Measurements from ENCODE around the gene ELOVL7. TPM values are rescaled to one million over a fixed set of nuclear protein-coding genes. Genes with fewer than 3 reads are reported as not detected.

Gene ELOVL7
- total and polyA plus RNA-seq, 2 donors (not counting 3 experiments of a cell fraction or from before 2014, with no cell fraction given), result 0.01 to 0.09 TPM

- Histone ChIP-seq H3K36me3 (ENCODE audit: control insufficient read depth in 2 of 2, extremely low read depth in 1 of 2, insufficient read depth in 2 of 2, low read length in 2 of 2) (no peaks in the 10 kb centered on the region), H3K4me1 (ENCODE audit: control insufficient read depth, extremely low read depth, insufficient read depth, low read length) (no peaks in the 10 kb centered on the region), H3K9me3 (replicated peaks; ENCODE audit: control insufficient read depth, insufficient read depth, low read length) (no peaks in the 10 kb centered on the region), H3K4me3 (replicated peaks in 1 of 3; ENCODE audit: insufficient read depth in 1 of 3, low read depth in 1 of 3, low read length in 3 of 3) (no peak overlapping the region), H2AFZ (ENCODE audit: low read depth, low read length) (no peak overlapping the region), H3K9ac (replicated peaks; ENCODE audit: extremely low read depth, insufficient read depth, low read length) (no peak overlapping the region), H3K27me3 (ENCODE audit: control insufficient read depth in 2 of 2, insufficient read depth in 2 of 2, low read length in 2 of 2) (peaks cover 0 to 2% of the 10 kb centered on the region in 2 experiments), H3K9me1 (replicated peaks; ENCODE audit: control insufficient read depth, extremely low read depth, insufficient read depth, low read length) (no peaks in the 10 kb centered on the region), H4K20me1 (replicated peaks; ENCODE audit: control insufficient read depth, extremely low read depth, insufficient read depth, low read length) (no peaks in the 10 kb centered on the region), H3K4me2 (ENCODE audit: insufficient read depth, low read length) (no peak overlapping the region), H3K27ac (ENCODE audit: insufficient read depth, low read depth, low read length) (no peak overlapping the region), H3K79me2 (ENCODE audit: control insufficient read depth, insufficient read depth, low read length) (no peaks in the 10 kb centered on the region)
- no peak for DNase-seq (ENCODE audit: low read depth, low spot score)
- intact Hi-C loops (cut with micrococcal nuclease) (no loop called here), dilution Hi-C loops (cut with MboI; ENCODE audit: extremely low pct_ligation_motif_present, low sequenced_read_pairs) (no loop called here)
- POLR2A ChIA-PET, result no interaction called here
- no peak for FAIRE-seq
- TF ChIP-seq GATA2 (IDR thresholded peaks at IDR 0.05; ENCODE audit: insufficient read depth, insufficient read length, low read depth, low read length), result no peak
- no peak for TF ChIP-seq JUN (IDR thresholded peaks at IDR 0.05; ENCODE audit: borderline replicate concordance, insufficient read depth, insufficient read length, low read depth)
- BruUV-seq (replicated peaks), result no TSS peak
- CTCF ChIA-PET, result interaction anchor here (1.5 kb wide), 1 partner anchor 8 kb away, joined by 3 read pairs; no protein-coding TSS in a partner anchor
These were observed 34.1 kb downstream of the ELOVL7 start for GRCh38 chr5:60809891-60810425.

GRCh38 chr5:60806591-60807243 is 37.4 kb downstream of the ELOVL7 start:
- no TSS peak for BruUV-seq (replicated peaks)
- POLR2A ChIA-PET, result no interaction called here
- DNase-seq (ENCODE audit: low read depth, low spot score), result no peak
- H3K4me3 ChIP-seq (replicated peaks in 1 of 3; ENCODE audit: insufficient read depth in 1 of 3, low read depth in 1 of 3, low read length in 3 of 3), result no peak overlapping the region
- H3K27ac ChIP-seq (ENCODE audit: insufficient read depth, low read depth, low read length), result no peak overlapping the region
- no peak overlapping the region for H3K9ac ChIP-seq (replicated peaks; ENCODE audit: extremely low read depth, insufficient read depth, low read length)
- no peaks in the 10 kb centered on the region for H3K79me2 ChIP-seq (ENCODE audit: control insufficient read depth, insufficient read depth, low read length)
- dilution Hi-C loops (cut with MboI; ENCODE audit: extremely low pct_ligation_motif_present, low sequenced_read_pairs), result no loop called here
- no peak overlapping the region for H3K4me2 ChIP-seq (ENCODE audit: insufficient read depth, low read length)
- H3K27me3 ChIP-seq (ENCODE audit: control insufficient read depth in 2 of 2, insufficient read depth in 2 of 2, low read length in 2 of 2), result no peaks in the 10 kb centered on the region
- no peak for FAIRE-seq
- H3K9me3 ChIP-seq (replicated peaks; ENCODE audit: control insufficient read depth, insufficient read depth, low read length), result no peaks in the 10 kb centered on the region
- H3K9me1 ChIP-seq (replicated peaks; ENCODE audit: control insufficient read depth, extremely low read depth, insufficient read depth, low read length), result no peaks in the 10 kb centered on the region
- H3K4me1 ChIP-seq (ENCODE audit: control insufficient read depth, extremely low read depth, insufficient read depth, low read length), result no peaks in the 10 kb centered on the region
- CTCF ChIA-PET, result no interaction called here
- H4K20me1 ChIP-seq (replicated peaks; ENCODE audit: control insufficient read depth, extremely low read depth, insufficient read depth, low read length), result no peaks in the 10 kb centered on the region
- TF ChIP-seq CTCF (IDR thresholded peaks at IDR 0.05; ENCODE audit: extremely low read depth in 1 of 2, insufficient read depth in 1 of 2, low read depth in 1 of 2, low read length in 2 of 2) (no peak), JUN (IDR thresholded peaks at IDR 0.05; ENCODE audit: borderline replicate concordance, insufficient read depth, insufficient read length, low read depth) (no peak), FOS (IDR thresholded peaks at IDR 0.05; ENCODE audit: borderline replicate concordance, insufficient read depth, low read length) (no peak)
- intact Hi-C loops (cut with micrococcal nuclease), result no loop called here
- no peak overlapping the region for H2AFZ ChIP-seq (ENCODE audit: low read depth, low read length)
- H3K36me3 ChIP-seq (ENCODE audit: control insufficient read depth in 2 of 2, extremely low read depth in 1 of 2, insufficient read depth in 2 of 2, low read length in 2 of 2), result no peaks in the 10 kb centered on the region
